ENCODE data around the gene FAM227A. TPM values are rescaled to one million over a fixed set of nuclear protein-coding genes. Genes with fewer than 3 reads are reported as not detected.

The FAM227A gene
- total RNA-seq, 2 donors from 2014 or later, result 9.1 to 14.9 TPM

GRCh38 chr22:38564669-38565068 is 91.5 kb downstream of the FAM227A start:
- H3K27ac Mint-ChIP-seq, result no peak overlapping the region
- 90 to 91% methylated on average over 1 to 2 of the region's 2 CpGs for WGBS, 2 experiments (ENCODE audit: insufficient coverage in 1 of 2, insufficient read length in 1 of 2)
- H3K9me3 Mint-ChIP-seq, result no peaks in the 10 kb centered on the region
- Histone ChIP-seq H3K27ac (ENCODE audit: low read depth, low read length) (no peak overlapping the region), H3K4me1 (ENCODE audit: control insufficient read depth, insufficient read depth, low read length) (no peaks in the 10 kb centered on the region), H3K27me3 (ENCODE audit: control insufficient read depth, insufficient read depth, low read length, poor library complexity, severe bottlenecking) (no peaks in the 10 kb centered on the region), H3K9ac (ENCODE audit: extremely low read depth, low read length, poor library complexity, severe bottlenecking) (no peak overlapping the region), H3K4me3 (ENCODE audit: low read length) (no peak overlapping the region), H3K36me3 (ENCODE audit: control insufficient read depth, insufficient read depth, low read length) (no peaks in the 10 kb centered on the region), H3K9me3 (ENCODE audit: control insufficient read depth, low read length) (no peaks in the 10 kb centered on the region)
- H3K36me3 Mint-ChIP-seq (ENCODE audit: low read depth), result no peaks in the 10 kb centered on the region
- no peak overlapping the region for H3K4me3 Mint-ChIP-seq
- TF ChIP-seq CTCF (conservative IDR thresholded peaks at IDR 0.05), result no peak
- peaks cover 10% of the 10 kb centered on the region for H3K4me1 Mint-ChIP-seq
- no peaks in the 10 kb centered on the region for H3K27me3 Mint-ChIP-seq (ENCODE audit: insufficient read depth)
- DNase-seq, result no peak

DNA sequence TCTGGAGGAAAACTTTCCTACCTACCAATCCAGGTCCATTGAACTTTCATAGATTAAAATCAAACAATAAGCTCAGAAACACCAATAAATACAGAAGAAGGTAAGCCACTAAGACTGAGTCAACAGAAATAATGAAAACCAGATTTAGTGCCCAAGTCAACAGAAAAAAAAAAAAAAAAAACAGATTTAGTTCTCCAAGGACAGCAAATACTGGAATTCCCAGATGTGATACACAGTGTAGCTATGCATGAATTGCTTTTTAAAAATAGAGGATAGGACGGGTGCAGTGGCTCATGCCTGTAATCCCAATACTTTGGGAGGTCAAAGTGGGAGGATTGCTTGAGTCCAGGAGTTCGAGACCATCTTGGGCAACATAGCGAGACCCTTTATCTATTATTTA is 101.9 kb downstream of the FAM227A start:
- Mint-ChIP-seq H3K4me3 (no peak overlapping the region), H3K27ac (no peak overlapping the region), H3K9me3 (no peaks in the 10 kb centered on the region), H3K36me3 (ENCODE audit: low read depth) (no peaks in the 10 kb centered on the region), H3K27me3 (ENCODE audit: insufficient read depth) (no peaks in the 10 kb centered on the region), H3K4me1 (no peaks in the 10 kb centered on the region)
- DNase-seq, result no peak
- Histone ChIP-seq H3K9me3 (ENCODE audit: control insufficient read depth, low read length) (no peaks in the 10 kb centered on the region), H3K27ac (ENCODE audit: low read depth, low read length) (no peak overlapping the region), H3K36me3 (ENCODE audit: control insufficient read depth, insufficient read depth, low read length) (no peaks in the 10 kb centered on the region), H3K4me3 (ENCODE audit: low read length) (no peak overlapping the region), H3K9ac (ENCODE audit: extremely low read depth, low read length, poor library complexity, severe bottlenecking) (no peak overlapping the region), H3K27me3 (ENCODE audit: control insufficient read depth, insufficient read depth, low read length, poor library complexity, severe bottlenecking) (no peaks in the 10 kb centered on the region), H3K4me1 (ENCODE audit: control insufficient read depth, insufficient read depth, low read length) (no peaks in the 10 kb centered on the region)
- no peak for TF ChIP-seq CTCF (conservative IDR thresholded peaks at IDR 0.05)
- WGBS, 2 experiments (ENCODE audit: insufficient coverage in 1 of 2, insufficient read length in 1 of 2), result 77 to 83% methylated on average over 1 of the region's 3 CpGs

DNA sequence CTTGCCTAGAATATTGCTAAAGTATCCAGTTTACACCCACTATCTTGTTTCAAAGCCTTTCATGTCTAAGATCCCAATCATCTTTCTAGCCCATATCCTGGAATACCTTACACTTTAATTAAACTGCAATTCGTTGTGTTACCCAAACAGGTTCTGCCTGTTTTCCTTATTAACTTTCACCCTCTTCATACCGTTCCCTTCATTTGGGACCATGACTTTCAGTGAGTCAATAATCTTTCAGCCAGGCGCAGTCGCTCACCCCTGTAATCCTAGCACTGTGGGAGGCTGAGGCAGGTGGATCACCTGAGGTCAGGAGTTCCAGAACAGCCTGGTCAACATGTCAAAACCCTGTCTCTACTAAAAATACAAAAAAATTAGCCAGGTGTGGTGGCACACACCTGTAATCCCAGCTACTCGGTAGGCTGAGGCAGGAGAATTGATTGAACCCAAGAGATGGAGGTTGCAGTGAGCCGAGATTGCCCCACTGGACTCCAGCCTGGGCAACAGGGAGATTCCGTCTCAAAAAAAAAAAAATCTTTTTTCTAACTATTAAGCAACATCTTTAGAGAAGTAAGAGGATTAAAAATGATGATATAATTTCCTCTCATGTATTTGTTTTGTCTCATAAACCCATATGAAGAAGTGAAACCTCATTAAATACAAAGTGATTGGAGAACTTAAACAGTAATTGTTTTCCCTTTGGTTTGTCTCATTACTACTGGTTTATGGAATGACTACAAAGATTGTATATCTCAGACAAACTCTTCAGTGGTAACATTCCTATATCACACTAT is 106.9 kb downstream of the FAM227A start:
- H3K27ac ChIP-seq (ENCODE audit: low read depth, low read length), result no peak overlapping the region
- H3K4me1 ChIP-seq (ENCODE audit: control insufficient read depth, insufficient read depth, low read length), result no peaks in the 10 kb centered on the region
- no peak for TF ChIP-seq CTCF (conservative IDR thresholded peaks at IDR 0.05)
- H3K36me3 ChIP-seq (ENCODE audit: control insufficient read depth, insufficient read depth, low read length), result no peaks in the 10 kb centered on the region
- H3K9ac ChIP-seq (ENCODE audit: extremely low read depth, low read length, poor library complexity, severe bottlenecking), result no peak overlapping the region
- peaks cover 3% of the 10 kb centered on the region for H3K36me3 Mint-ChIP-seq (ENCODE audit: low read depth)
- no peak overlapping the region for H3K4me3 ChIP-seq (ENCODE audit: low read length)
- H3K27me3 Mint-ChIP-seq (ENCODE audit: insufficient read depth), result no peaks in the 10 kb centered on the region
- 89 to 93% methylated on average over 3 to 6 of the region's 7 CpGs for WGBS, 2 experiments (ENCODE audit: insufficient coverage in 1 of 2, insufficient read length in 1 of 2)
- peaks cover 3% of the 10 kb centered on the region for H3K4me1 Mint-ChIP-seq
- no peak overlapping the region for H3K4me3 Mint-ChIP-seq
- peaks cover 3% of the 10 kb centered on the region for H3K9me3 ChIP-seq (ENCODE audit: control insufficient read depth, low read length)
- no peak overlapping the region for H3K27ac Mint-ChIP-seq
- peaks cover 2% of the 10 kb centered on the region for H3K9me3 Mint-ChIP-seq
- no peak for DNase-seq
- H3K27me3 ChIP-seq (ENCODE audit: control insufficient read depth, insufficient read depth, low read length, poor library complexity, severe bottlenecking), result no peaks in the 10 kb centered on the region
